ENCODE measurements around the gene C3AR1.
"Not testable (repeated sequence)": the region's sequence is repeated elsewhere in the genome, so short reads cannot be mapped to it uniquely, and the experiment has no call there.

Gene C3AR1

DNA sequence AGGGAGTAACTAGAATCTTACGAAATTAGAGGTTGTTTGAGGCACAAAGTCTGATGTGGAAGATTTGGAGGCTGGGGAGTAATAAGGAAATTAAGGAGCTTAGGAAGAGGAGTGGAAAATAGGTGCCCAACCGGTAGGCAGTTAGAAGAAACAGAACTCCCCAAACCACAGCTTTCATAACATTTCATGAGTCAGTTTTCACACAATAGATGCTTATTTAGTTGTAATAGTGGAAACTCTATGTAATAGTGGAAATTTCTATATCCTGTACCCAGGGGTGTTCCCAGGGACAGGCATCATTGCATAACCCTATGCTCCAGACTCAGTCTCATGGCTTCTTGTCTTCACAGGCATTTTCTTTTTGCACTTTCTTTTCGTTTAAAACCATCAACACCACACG, 8.3 kb downstream of the C3AR1 start:
- DNase-seq (ENCODE audit: low read depth in 3 of 3), result no peak

DNA sequence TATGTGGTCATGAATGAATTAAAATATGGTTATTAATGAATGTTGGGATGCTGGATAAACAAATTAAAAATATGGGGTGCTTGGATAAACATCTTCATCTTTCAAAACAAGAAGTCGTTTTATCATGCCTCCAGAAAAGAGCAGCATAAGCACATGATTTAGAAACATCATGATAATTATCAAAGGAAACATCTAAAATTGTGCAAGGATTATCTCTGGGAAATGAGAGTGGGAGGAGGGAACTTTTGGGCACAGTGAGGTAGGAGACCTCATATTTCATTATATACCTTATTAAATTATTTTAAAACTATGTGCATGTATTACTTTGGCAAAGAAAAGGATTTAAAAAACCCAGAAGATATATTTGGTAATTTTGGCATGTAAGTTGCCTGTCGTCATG, 8.9 kb downstream of the C3AR1 start:
- DNase-seq (ENCODE audit: low read depth in 3 of 3), result no peak

DNA sequence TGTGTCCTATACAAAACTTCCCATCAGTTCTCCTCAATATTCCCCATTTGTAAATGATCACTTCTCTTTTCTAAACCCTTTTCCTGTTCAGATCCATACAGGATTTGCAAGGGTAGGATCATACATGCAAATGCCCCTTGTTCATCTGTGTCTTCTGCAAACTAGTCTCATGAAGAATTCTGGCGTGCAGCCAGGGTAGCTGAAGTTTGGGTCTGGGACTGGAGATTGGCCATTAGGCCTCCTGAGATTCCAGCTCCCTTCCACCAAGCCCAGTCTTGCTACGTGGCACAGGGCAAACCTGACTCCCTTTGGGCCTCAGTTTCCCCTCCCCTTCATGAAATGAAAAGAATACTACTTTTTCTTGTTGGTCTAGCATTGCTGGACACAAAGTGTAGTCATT, 11.3 kb downstream of the C3AR1 start:
- DNase-seq (ENCODE audit: low read depth in 3 of 3), result no peak

DNA sequence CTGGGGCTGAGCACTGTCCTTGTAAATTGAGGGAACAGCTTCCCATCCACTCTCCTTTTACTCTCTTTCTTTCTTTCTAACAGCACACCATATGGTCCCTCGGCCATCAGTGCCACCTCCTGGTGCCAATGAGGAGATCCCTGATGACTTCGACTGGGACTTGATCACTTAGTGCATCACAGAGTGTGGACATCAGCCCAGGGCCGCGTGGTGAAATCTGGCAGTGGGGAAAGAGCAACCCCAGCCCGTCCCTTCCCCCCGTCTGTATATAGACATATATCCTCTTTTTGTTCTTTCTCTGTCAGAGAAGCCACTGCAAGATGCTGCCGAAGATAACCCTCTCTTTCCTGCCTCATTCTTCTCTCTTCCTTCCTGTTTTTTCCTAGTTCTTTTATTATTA, 13.5 kb downstream of the C3AR1 start:
- DNase-seq (ENCODE audit: low read depth in 3 of 3), result no peak

DNA sequence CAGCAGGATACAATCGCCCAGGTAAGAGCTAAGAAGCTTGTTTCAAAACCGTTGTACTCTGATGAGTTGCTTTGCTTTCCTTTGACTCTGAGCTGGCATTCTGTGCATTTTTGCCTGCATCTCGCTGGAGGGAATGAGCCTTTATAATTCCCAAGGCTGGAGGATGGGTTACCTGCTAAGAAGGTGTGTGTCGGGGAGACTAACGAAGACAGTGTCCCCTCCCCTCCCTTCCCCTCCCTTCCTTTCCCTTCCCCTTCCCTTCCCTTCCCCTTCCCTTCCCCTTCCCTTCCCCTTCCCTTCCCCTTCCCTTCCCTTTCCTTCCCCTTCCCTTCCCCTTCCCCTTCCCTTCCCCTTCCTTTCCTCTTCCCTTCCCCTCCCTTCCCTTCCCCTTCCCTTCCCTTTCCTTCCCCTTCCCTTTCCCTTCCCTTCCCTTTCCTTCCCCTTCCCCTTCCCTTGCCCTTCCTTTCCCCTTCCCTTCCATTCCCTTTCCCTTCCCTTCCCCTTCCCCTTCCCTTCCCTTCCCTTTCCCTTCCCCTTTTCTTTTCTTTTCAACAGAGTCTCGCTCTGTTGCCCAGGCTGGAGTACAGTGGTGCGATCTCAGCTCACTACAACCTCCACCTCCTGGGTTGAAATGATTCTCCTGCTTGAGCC, 15.4 kb downstream of the C3AR1 start:
- no peak for DNase-seq (ENCODE audit: low read depth in 3 of 3)

DNA sequence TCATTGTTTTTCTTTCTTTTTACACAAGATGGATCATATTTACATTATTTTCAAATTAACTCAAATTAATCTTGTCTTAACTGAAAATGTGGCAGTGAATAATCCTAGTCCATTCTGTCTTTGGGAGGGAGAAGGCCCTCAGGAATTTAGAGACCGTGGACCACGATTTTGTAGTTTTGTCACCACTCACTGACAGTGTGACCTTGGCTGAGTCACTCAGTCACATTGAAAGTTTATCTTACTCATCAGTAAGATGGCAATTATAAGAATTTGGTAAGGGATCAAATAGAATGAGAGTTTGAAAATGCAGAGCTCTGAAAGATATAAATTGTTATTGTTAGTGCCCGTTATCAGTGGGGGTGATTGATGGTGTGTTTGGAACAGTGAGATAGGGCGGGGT, 17.3 kb downstream of the C3AR1 start:
- DNase-seq (ENCODE audit: low read depth in 3 of 3), result no peak

DNA sequence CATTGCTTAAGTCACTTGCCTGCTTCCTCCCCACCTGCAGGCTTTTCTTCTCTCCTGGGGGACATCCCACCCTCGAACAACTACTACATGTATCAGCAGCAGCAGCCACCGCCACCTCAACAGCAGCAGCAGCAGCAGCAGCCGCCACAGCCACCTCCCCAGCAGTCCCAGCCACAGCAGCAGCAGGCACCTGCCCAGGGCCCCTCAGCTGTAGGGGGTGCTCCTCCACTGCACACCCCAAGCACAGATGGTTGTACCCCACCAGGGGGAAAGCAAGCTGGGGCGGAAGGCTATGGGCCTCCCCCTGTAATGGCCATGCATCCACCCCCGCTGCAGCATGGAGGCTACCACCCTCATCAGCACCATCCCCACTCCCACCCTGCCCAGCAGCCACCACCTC, 18.3 kb downstream of the C3AR1 start:
- no peak for DNase-seq (ENCODE audit: low read depth in 3 of 3)

DNA sequence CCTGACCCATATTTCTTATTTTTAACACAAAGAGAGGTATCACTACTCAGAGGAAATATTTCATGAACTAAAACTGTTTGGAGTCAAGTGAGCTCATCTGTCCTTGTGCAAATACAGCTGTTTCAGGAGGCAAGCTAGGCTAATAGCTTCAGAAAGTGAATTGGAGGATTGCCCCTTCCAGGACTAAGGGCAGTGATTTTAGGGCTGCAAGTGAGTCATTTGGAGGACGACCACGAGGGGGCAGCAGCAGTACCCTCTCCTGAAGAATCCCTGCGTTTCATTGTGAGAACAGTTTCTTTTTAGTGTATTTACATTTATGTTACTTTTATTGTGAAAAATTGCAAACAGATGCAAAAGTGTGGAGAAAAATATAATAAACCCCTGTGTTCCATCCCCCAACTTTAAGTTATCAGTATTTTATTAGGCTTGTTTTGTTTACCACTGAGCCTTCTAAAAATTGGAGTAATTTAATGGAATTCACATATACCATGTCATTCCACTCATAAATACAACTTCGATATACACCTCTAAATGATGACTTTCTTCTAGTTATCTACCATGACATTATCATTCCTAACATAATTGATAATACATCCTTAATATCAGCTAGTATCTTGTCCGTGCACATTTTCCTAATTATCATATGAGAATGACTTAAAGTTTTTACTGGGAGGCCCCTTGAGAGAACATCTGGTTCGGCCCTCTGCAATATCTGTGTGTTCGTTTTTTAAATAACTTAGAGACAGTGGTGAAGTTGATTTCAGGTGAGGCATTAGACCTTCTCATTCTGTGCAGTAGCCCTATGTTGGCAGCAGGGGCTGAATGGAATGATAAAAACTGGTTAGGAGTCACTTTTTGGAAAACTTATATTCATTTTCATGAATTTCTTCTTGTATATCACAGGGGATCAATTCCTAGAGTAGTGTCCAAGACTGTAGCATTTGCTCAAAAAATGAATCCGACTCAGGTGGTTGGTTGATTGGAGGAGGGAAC, 19.9 kb downstream of the C3AR1 start:
- DNase-seq (ENCODE audit: low read depth in 3 of 3), result peak; percentile 61 to 80 (median 65)

DNA sequence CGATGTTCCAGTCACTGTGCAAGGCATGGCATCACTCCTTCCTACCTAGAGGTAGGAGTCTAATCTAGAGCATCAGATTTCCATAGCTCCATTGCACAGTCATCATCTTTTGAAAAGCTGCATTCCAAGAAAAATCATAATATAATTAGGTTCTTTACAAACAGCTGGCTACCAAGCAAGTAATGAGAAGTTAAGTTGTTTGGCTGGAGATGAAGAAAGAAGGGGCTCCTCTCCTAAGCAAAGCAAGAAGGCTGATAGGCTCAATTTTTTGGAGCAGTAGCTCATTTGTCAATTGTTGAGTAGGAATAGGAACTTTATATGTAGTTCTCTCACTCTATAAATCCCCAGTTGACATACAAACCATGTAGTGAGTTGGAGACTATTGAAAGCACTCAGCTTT, 25.4 kb downstream of the C3AR1 start:
- no peak for DNase-seq (ENCODE audit: low read depth in 3 of 3)

DNA sequence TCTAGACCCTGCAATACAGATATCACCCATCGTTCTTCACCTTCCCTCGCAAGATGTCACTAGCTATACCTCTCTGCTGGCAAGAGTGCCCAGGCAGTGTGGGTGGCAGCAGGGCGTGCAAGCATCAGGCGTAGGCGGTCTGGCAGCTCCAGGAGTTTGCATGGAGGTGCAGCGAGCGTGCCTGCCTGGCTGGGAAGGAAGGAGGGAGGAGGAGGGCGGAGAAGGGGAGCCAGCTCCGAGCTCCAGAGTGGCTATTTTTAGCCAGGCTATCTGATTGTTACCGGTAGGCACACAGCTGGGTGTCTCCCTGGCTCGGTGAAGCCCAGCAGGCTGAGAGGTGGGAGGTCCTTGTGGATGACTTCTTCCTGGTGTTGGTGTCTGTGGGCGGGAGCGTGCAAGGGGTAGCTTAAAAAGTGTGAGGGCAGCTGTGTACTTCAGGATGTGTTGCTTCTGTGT, 27.5 kb downstream of the C3AR1 start:
- DNase-seq (ENCODE audit: low read depth in 3 of 3), result peak in 2 of 3 experiments; percentile 8 to 17

DNA sequence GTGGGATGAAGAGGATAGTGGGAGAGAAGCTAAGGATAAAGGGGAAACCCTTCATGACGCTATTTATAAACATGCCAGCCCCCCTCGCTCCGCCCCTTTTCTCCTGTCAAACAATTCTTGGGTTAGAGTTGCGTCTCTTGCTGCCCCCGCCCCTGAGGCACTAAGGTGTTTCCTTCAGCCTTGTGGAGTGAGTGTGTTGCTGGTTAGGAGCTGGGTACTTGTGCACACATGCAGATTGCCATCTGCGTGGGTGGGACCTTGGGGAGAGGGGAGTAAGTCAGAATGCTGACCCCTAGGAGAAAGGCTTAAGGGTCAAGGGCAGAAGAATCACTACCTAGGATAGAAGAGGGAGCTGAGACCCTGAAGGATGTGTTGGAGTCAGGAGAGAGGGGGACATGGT, 28.2 kb downstream of the C3AR1 start:
- peak in 1 of 3 experiments; percentile 9 for DNase-seq (ENCODE audit: low read depth in 3 of 3)

DNA sequence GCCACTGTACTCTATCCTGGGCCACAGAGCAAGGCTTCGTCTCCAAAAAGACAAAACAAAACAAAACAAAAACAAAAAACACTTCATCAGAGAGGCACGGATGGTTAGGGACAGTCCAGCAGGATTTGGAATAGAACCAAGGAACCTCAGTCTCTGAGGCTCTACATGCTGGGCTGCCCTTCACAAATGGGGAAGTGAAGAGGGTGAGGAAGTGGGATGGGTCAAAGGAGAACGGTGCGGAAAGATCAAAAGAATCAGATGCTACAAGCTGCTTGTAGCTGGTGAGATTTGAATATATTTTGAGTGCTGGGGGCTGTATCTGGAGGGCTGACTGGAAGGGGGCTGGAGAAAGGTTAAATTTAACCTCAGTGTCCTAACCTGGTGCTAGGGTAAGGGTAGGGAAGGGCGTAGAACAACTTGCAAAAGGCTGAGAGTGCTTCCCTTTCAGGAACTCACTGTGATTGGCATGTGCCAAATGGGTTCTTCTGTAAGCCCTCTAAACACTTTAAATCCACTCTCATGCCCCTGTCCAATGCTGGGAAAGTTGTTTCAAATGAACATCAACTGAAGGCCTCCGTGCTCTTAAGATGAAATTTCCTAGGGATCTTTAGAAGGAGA, 29.0 kb downstream of the C3AR1 start:
- no peak for DNase-seq (ENCODE audit: low read depth in 3 of 3)

DNA sequence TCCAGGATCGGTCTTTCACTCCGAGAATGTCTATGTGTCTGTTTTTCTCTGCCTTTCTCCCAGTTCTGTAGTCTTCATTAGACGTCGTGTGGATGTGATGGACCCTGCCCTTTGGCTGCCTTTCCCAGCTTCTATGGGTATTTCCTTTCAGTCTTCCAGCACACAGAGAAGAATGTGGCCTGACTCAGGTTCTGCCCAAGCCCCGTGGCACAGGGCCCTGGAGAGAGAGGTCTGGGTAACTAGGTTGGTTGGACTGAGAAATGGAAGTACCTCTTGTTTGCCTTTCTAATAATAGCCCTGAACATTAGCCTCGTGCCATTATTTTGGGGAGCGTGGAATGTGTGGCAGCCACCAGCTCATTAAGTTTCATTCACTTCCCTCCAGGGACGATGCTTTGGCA, 29.8 kb downstream of the C3AR1 start:
- no peak for DNase-seq (ENCODE audit: low read depth in 3 of 3)

DNA sequence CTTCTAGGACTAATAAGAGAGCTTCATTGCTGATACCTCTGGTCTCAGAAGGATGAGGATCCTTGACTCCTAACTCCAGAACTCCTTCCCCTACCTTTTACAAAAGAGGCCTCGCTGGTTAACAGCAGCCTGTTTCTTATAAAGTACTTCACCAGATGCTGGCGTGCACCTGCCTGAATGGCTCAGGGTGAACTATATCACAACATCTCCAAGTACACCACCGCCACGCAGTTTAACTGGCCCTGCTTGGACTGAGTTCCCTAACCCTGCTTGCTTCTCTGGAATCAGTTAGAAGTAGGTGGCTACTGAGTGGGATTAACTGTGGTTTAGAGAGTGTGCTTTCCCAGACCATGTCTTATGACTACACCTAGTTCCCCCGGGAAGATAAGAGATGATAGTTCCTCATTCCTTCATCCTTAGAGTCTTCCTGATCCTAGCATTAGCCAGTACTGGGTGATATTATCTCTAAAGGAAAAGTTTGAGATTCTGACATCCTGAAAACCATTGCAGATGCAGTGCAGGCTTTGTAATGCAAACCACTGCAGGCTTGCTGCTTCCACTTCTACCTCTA, 30.6 kb downstream of the C3AR1 start:
- no peak for DNase-seq (ENCODE audit: low read depth in 3 of 3)

DNA sequence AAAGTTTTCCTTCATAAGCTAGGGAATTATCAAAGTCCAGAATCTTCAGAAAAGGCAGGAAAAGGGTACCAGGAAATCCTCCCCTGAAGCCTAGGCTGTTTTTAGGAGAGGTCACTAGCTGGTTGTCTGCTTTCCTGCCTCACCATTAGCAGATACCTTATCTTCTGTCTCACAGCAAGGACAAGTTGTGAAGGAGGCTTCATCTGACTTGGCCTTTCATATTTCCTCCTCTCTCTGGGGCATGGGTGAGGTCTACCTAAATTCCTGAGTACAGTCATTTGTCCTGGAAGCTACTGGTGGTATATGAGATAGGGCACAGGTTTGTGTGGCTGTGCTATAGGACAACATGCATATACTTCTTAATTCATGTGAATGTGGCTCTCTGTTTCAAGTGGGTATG, 31.4 kb downstream of the C3AR1 start:
- DNase-seq (ENCODE audit: low read depth in 3 of 3), result no peak

DNA sequence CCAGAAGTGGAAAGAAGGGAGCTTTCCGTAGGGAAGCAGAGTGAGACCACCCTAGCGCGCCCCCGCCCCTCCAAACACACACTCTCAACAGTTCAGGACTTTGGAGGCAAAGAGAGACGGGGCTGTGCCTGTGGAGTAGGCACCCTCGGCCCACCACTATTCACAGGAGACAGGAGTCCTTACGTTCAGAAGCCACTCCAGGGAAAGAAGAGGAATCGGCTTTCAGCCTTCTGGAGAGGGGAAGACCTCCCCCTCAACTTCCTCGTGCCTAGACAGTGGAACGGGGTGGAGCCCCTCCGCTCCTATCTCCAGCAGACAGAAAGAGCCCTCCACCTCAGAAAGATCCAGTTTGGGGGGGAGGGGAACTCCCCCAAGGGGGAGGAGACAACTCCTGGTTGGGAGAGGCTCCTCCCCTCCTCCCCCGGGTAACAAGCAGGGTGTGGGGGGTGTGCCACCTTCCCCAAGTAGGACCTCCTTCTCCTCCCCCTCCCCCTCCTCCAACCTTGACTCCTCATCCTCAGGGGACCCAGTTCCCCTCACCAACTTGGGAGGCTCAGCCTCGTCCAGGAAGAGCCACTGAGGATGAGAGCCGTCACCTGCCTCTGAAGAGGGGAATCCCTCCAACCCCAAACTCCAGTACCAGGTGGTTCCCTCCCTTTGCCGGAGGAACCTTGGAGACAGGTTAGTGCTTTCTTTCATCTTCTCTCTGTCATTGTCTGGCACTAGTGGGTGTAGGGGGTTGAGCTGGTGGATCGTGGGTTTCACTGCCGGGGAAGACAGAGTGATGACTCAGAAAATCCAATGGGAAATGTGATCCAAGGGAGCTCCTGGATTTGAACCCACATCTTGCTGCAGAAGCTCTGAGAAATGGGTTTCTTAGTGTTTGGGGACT, 32.8 kb downstream of the C3AR1 start:
- DNase-seq (ENCODE audit: low read depth in 3 of 3), result peak in 1 of 3 experiments; percentile 42

DNA sequence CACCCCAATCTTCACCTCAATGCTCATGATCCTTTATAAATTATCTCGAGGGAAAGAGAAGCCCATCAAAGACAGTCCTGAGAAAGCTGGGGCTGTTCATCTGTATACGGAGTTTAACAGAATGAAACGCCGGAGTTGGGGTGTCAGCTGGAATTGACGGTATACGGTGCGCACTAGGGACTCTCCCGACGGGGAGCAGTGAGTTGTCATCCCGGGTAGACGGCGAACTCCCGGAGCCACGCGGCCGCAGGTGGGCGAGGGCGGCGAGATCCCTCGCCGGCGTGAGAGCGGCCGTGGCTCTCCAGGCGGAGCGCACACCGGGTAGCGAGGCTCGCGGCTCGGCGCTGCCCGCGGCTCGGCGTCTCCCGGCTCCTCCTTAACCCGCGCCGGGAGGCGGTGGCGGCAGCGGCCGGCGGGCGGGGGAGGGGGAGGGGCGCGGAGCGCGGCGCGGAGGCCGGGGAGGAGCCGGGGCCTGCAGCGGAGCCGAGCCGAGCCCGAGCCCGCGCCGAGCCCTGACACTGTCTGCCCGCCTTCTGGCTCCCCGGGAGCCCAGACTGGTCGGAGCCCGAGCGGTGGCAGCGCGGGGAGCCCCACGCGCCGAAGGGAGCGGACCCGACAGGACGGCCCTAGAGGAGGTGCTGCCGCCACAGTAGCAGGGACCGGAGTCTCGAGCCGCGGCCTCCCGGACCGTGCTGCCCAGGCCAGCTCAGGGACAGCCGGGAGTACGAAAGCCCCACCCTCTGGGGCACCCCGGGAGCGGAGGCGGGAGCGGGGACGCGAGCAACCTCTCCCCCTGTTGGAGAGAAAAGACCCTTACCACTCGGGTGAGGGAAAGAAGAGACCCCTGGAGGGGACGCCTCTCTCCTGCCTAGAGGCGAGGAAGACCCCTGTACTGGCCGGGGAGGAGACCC, 33.7 kb downstream of the C3AR1 start, which contains the start of gene FOXJ2:
TSS of gene FOXJ2 (plus strand) at position 475 of the 911 bp plus-strand sequence. CDS start 7,117 bp downstream, outside the sequence.
- DNase-seq (ENCODE audit: low read depth in 3 of 3), result peak; percentile 53 to 73 (median 59)

DNA sequence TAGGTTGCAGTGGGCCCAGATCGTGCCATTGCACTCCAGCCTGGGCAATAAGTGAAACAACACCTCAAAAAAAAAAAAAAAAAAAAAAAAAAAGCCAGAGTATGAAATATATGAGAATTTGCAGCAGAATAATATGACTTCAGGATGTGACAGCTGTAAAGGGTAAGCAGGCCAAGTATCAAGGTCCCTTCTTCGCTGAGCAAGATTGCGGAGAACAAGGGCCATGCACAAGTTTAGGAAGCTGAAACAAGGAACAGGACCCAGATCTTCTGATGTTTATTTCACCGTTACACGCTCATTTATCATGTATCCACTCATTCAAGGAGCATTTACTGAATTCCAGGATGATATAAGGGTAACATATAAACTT, 34.3 kb downstream of the C3AR1 start:
- DNase-seq (ENCODE audit: low read depth in 3 of 3), result no peak

DNA sequence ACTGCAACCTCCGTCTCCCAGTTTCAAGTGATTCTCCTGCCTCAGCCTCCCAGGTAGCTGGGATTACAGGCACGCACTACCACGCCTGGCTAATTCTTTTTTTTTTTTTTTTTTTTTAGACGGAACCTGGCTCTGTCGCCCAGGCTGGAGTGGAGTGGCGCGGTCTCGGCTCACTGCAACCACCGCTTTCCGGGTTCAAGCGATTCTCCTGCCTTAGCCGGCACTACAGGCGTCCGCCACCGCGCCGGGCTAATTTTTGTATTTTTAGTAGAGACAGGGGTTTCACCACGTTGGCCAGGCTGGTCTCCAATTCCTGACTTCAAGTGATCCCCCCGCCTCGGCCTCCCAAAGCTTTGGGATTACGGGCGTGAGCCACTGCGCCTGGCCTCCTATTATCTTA, 35.1 kb downstream of the C3AR1 start:
- not testable (repeated sequence) for DNase-seq (ENCODE audit: low read depth in 3 of 3)

DNA sequence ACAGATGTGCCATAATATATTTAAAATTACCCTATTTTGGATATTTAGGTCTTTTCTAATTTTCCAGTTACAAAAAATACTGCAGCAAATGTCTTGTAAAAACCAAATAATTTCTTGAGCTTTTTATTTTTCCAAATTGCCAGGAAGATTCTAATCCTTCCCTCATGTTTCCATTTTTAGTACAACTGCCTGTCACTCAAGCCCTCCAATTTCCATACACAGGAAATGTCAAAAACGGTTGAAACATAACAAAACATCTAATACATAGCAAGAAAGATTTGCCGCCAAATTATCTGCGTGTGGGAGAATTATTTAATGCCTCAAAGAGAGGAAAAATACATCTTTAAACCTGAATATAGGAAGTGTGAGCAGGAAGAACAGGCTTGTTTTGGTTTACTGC, 36.0 kb downstream of the C3AR1 start:
- DNase-seq (ENCODE audit: low read depth in 3 of 3), result no peak

Measured in stimulated activated CD4-positive, alpha-beta T cell treated with anti-CD3 and anti-CD28 coated beads, TNF-alpha, amount 100 ng/mL, for 24 hours (primary cell).